CD1c-positive myeloid dendritic cell (primary cell): ENCODE data around the gene SH3D19.

Source experiments
- DNase-seq: peaks from one replicate; pipeline ENCODE4 v3.0.0-alpha.2; 2016; ENCODE audit errors: extremely low spot score

SH3D19 gene, protein sequence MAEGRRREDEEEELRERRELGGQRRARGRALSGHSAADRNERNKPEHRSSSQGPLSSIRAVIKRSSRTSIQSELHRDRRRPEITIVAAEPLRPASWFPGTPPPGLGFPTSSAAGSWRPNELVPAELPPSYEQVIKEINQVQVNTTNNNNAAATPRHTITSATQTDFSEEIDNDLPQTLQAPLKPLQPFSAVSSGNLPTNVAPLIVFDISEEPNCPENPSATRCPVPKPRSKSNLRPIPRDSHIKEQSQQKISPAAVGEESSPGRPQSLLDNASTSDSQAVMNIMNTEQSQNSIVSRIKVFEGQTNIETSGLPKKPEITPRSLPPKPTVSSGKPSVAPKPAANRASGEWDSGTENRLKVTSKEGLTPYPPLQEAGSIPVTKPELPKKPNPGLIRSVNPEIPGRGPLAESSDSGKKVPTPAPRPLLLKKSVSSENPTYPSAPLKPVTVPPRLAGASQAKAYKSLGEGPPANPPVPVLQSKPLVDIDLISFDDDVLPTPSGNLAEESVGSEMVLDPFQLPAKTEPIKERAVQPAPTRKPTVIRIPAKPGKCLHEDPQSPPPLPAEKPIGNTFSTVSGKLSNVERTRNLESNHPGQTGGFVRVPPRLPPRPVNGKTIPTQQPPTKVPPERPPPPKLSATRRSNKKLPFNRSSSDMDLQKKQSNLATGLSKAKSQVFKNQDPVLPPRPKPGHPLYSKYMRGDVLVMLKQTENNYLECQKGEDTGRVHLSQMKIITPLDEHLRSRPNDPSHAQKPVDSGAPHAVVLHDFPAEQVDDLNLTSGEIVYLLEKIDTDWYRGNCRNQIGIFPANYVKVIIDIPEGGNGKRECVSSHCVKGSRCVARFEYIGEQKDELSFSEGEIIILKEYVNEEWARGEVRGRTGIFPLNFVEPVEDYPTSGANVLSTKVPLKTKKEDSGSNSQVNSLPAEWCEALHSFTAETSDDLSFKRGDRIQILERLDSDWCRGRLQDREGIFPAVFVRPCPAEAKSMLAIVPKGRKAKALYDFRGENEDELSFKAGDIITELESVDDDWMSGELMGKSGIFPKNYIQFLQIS

GRCh38 chr4:151325111-151325948, at the start of gene SH3D19:
TSS of gene SH3D19 (minus strand) at chr4:151325605. CDS start at chr4:151325352, 253 bp downstream.
- DNase-seq, result no peak

DNA sequence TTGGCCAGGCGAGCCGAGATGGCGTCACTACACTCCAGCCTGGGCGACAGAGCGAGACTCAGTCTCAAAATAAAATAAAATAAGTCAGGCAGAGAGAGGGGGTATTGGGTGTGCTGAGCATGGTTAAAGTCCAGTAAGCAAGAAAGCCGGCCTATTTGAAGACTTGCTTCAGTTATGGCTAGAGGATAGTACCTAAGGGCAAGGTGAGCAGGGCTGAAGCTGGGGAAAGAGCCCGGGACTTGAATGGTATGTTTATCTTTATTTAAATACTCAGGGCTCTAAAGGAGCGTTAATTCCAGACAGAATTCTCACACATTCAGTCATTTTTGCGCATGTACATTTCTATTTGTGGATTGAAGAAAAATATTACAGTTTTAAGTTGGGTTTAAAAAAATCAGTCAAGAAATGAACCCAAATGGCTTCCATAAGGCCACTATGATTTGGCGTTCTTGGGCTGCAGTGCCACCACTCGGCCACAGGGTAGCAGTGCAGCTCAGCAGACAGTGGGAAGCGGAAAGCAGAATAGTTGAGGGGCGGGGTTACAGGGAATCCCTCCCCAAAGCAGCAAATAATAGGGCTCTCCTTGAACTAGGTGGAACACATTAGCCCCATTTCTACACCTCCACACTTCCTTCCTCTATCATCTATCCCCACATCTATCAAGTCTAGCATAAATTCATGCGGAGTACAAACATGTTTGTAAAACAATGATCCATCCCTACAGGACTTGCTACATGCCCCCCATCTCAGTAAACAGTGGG, 37.2 kb upstream of the SH3D19 start:
- DNase-seq, result peak; percentile 80

- no peak for DNase-seq
Observed at GRCh38 chr4:151361966-151362365, 36.6 kb upstream of the SH3D19 start.

GRCh38 chr4:151361126-151361525, 35.7 kb upstream of the SH3D19 start:
- DNase-seq, result no peak

DNA sequence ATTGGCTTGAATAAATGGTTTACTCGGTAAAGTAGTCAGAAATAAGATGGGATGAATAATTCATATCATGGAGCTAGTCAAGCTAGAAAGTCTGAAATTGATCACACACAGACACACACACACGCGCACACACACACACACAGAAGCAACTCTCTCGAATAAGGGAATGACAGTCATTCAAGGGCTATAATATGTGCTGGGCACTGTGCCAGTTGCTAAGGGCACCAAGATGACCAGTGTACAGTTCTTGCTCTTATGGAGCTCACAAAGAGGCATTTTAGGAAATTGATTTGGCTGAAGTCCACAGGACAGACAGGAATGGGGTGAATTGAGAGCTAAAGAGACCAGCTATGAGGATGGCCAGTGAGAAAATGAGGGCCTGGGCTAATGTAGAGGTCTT, 34.2 kb upstream of the SH3D19 start:
- DNase-seq, result no peak

DNA sequence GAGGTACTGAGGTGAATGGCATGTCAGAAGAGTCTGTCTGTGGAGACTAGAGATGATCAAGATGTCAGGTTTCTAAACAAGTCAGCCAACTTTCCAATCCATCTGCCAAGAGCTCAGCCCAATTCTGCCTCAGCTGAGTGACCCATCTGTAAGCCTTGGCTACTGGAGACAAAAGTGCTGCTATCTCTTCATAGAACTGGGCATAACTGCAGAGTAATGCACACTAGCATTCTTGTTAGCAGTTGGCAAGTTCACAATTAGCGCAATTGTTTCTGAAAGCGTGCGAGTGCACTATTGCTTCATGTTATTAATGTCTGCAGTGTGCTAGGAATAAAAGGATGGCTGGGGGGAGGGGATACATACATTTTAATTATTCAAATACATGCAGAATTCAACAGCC, 32.9 kb upstream of the SH3D19 start:
- DNase-seq, result no peak

DNA sequence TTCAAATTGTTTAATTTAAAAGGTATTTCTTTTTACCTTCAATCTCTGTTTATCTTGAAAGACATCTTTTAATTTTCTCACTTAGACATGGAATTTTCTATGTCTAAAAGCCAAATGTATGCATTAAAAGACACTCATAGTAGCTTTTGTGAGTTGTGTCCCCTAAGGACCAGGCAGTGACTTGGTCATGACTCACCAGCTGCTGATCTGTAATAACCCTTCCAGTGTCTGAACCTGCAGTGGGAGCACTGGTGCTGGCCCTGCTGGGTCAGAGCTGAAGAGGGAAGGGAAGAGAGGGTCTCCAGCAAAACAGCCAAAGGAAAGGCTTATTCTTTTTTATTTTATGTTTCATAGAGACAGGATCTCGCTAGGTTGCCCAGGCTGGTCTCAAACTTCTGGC, 31.1 kb upstream of the SH3D19 start:
- no peak for DNase-seq

DNA sequence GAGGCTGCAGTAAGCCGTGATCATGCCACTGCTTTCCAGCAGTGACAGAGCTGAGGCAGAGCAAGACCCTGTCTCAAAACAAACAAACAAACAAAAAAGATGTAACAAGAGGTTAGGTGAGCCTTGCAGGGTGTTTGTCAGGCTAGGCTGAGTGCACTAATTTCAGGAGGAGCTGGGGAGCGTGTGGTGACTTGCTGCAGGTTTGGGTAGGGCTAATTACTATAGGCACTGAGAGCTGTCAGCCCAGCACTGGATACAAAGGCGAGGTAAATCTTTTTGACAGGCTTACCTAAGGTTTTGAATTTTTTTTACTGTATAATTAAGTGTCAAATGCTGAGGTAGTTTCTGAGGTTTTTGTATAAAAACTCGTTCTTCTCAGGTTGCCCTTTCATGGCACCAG, 29.8 kb upstream of the SH3D19 start:
- no peak for DNase-seq

- DNase-seq, result no peak
Observed at GRCh38 chr4:151347490-151348235, 22.3 kb upstream of the SH3D19 start.

GRCh38 chr4:151344948-151345347, 19.5 kb upstream of the SH3D19 start:
- DNase-seq, result no peak

DNA sequence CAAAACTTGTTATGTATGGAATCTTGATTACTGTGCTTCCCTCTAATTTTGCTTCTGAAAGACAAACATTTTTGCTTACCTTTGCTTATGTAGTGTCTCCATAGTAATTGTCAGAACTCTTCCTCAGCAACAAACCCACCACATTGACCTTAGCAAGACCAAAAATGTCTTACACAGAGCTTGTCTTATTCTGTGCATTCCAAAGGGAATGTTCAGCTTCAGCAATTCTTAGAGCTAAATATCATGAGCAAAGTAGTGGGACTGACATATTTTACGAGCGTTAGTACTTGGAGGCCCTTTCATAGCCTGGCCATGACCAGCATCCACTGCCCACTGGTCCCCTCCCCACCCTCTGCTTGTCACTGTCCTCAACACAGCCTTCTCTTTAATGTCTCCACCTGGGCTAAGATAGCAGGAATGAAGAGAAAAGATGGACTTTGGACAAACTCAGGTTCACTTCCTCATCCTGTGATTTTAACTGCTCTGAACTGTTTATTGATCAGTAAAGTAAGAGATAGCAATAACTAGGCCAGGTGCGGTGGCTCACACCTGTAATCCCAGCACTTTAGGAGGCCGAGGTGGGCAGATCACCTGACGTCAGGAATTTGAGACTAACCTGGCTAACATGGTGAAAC, 15.5 kb upstream of the SH3D19 start:
- DNase-seq, result no peak

GRCh38 chr4:151339467-151339866, 14.1 kb upstream of the SH3D19 start:
- no peak for DNase-seq

DNA sequence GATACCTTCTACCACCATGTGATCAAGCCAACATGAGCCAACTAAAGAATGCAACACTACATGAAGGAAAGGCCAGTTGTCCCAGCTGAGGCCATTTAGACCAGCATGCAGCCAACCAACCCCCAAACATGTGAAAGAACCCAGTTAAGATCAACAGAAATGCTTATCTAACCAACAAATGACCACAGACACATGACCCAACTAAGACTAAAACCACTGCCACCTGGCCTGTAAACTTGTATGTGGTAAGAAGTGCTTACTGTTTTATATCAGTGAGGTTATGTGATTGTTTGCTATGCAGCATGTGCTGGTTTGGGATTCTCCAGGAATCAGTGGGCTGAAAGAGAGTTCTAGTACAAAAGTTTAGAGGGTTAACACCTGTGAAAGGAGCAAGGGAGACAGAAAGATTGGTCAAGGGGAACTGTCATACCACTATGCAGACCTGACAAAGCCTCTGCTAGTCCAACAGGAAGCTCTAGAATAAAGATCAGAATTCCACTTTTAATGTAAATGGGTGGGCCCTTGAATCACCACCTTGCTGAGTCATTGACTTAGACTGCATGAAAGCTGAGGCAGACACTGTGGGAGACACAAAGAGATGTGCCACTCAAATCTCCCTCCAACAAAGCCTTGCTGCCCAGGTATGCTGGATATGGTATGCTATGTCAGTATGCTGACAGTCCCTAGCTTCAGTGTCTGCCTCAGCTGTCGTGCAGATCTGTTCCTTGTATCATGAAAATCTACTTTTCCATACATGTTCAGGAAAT, 6.1 kb upstream of the SH3D19 start:
- no peak for DNase-seq

DNA sequence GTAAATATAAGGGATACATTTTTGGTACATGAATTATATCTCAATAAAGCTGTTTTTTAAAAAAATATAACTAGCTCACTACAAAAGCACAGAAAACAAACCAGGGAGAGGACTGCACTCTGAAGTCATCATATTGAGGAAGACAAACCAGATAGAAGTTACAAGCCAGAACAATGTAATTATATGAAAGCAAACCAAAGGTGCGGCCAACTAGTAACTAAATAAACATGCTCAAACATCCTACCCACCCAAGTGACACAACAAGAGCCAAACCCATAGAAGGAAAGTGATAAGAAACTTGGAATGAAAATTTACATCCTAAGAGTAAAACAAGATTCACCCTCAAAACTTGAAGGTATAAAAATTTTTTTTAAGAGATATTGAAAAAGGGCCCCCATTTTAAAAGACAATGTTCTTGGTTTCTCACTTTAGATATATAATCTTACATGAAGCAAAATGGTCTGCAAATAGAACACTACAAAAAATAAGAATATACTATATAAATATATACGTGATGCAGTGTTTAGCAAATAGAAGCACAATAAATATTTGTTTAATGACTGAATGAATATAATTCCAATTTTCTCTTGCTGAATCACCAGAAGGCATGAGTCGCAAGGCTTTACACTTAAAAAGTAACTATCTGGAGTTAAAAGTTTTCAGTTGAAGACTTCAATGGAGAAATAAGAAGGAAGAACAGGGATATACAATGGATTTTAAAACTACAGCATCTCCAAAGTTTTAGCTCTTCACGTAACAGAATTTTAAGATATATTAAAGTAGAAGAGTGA, 4.0 kb upstream of the SH3D19 start:
- no peak for DNase-seq

- DNase-seq, result no peak
Observed at GRCh38 chr4:151325949-151326246, 493 bp upstream of the SH3D19 start.

DNA sequence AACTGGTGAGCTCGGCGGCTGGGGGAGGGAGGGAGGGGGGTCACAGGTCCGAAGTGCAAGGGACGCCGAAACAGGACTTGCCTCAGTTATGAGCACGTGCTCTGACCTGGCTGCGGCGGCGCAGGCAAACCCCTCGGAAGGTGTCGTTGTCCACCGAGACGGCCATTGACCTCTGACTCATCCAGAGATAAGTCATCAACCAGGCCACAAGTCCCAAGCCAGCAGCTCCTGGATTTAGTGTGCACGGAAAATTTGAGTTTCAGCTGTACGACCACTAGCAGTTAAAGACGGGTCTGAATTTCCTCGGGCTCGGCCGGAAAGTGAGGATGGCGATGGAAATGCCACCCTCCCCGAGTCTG, 674 bp downstream of the SH3D19 start:
- DNase-seq, result no peak

DNA sequence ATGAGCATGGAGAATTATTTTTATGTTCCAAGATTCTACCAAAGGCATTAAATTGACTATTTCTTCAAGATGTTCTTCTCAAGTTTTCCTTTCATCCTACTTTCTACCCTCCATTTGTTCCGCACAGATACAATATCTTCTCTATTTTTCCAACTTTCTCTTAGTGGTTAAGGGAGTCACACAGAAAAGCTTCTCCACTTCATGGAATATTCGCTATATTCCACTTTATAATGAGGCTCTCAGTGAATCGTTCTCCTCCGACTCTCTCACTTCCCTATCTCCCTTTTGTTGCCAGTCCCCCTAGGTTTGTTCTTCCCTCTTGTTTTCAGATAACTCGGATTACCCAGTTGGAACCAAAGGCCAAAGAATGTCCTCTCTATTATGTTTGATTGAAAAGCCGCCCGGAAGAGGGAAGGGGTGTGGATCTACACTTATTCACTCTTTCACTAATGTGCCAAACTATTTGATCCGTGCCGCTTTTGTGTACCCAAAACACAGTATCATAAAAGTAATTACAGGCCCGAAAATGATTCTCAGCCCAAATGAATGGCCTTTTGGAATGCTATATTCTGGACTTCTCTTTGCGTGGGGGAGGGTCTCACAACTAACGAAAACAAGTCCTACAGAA, 1.2 kb downstream of the SH3D19 start:
- DNase-seq, result no peak

GRCh38 chr4:151323667-151324066, 1.7 kb downstream of the SH3D19 start:
- DNase-seq, result no peak
